Esophagus squamous epithelium (tissue), 4 donors: Measurements from ENCODE around the gene C17orf67.

Experiments
- POLR2A ChIP-seq, 4 donors: fragments of 450-650 bp; IDR thresholded peaks; one replicate each; pipeline ENCODE4 v1.6.1; 2017; ENCODE audit warnings: antibody characterized with exemption in 4 of 4, mild to moderate bottlenecking in 4 of 4, moderate library complexity in 3 of 4
- TF ChIP-seq, protein P1 (sequence below), 6 experiments: fragments of 450-650 bp in 4 of 6; fragments of 200-600 bp in 2 of 6; sonication (generic) in 2 of 6; IDR thresholded peaks; one replicate each; pipeline ENCODE4 v1.5.1; 2016 to 2019; ENCODE audit warnings: antibody characterized with exemption in 6 of 6, mild to moderate bottlenecking in 4 of 6, moderate library complexity in 4 of 6

DNA sequence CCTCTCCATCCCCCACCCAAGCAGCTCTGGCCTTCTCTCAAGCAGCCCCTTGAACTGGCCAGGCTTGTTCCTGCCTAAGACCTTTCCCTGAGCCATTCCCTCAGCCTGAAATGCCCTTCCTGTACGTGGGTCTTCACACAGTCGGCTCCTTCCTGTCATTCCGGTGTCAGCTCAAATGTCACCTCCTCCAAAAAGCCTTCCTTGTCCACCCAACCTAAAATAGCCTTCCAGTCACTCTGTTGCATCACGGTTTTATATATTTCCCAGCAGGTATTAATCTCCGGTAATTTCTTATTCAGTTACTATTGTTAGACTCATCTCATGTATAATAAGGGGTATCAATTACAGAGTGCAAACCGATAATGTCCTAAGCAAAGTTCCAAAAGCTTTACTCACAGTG is 51.8 kb downstream of the C17orf67 start:
- TF ChIP-seq, protein P1, sequence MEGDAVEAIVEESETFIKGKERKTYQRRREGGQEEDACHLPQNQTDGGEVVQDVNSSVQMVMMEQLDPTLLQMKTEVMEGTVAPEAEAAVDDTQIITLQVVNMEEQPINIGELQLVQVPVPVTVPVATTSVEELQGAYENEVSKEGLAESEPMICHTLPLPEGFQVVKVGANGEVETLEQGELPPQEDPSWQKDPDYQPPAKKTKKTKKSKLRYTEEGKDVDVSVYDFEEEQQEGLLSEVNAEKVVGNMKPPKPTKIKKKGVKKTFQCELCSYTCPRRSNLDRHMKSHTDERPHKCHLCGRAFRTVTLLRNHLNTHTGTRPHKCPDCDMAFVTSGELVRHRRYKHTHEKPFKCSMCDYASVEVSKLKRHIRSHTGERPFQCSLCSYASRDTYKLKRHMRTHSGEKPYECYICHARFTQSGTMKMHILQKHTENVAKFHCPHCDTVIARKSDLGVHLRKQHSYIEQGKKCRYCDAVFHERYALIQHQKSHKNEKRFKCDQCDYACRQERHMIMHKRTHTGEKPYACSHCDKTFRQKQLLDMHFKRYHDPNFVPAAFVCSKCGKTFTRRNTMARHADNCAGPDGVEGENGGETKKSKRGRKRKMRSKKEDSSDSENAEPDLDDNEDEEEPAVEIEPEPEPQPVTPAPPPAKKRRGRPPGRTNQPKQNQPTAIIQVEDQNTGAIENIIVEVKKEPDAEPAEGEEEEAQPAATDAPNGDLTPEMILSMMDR (IDR thresholded peaks at IDR 0.05): no peak
- TF ChIP-seq POLR2A (IDR thresholded peaks at IDR 0.05): no peak
